PC-3 (cell line): Measurements from ENCODE around the gene MINDY4B. TPM values are rescaled to one million over a fixed set of nuclear protein-coding genes. Genes with fewer than 3 reads are reported as not detected.

ENCODE experiments used
- ATAC-seq: fragments of 200-7000 bp; cut with Tn5 transposase; 2 replicates; pipeline ENCODE4 v1.9.1; 2020; ENCODE audit warnings: mild to moderate bottlenecking, moderate library complexity
- BruUV-seq: library from RNA; stranded (reverse); fragments of 400-500 nt; replicated peaks from 2 replicates; lab custom pipeline; 2021; lab: Mats Ljungman, UMichigan
- CTCF ChIA-PET: fragments of 300-600 bp; sonication (Branson Sonifier 250); formaldehyde crosslinking; loops from one replicate; lab custom pipeline; 2022; ENCODE audit warnings: antibody characterized with exemption; lab: Charles Lee
- POLR2A ChIA-PET: fragments of 300-600 bp; sonication (Branson Sonifier 250); formaldehyde crosslinking; loops from one replicate; lab custom pipeline; 2022; ENCODE audit warnings: antibody characterized with exemption; ENCODE audit not compliant: unreplicated experiment; lab: Charles Lee
- DNase-seq: peaks from one replicate; pipeline ENCODE4 v3.0.0-alpha.2; 2015
- H2AFZ ChIP-seq: fragments of 300-600 bp; sonication (generic); 2 replicates; pipeline ENCODE4 v1.6.0; 2016; ENCODE audit warnings: antibody characterized with exemption, low read length
- H3F3A ChIP-seq: fragments of 300-600 bp; sonication (generic); one replicate; pipeline ENCODE4 v1.6.0; 2017; ENCODE audit warnings: antibody characterized with exemption, low read length, control low read depth, mild to moderate bottlenecking; ENCODE audit not compliant: unreplicated experiment
- H3K27ac ChIP-seq: fragments of 300-600 bp; sonication (generic); 2 replicates; pipeline ENCODE4 v1.5.1; 2016; ENCODE audit warnings: mild to moderate bottlenecking, low read length
- H3K27me3 ChIP-seq: fragments of 300-600 bp; sonication (generic); 2 replicates; pipeline ENCODE4 v1.6.1; 2016; ENCODE audit warnings: low read length, mixed read lengths
- H3K36me3 ChIP-seq: fragments of 300-600 bp; sonication (generic); 2 replicates; pipeline ENCODE4 v1.6.1; 2016; ENCODE audit warnings: low read depth, mixed run types, low read length, mixed read lengths
- H3K4me1 ChIP-seq: fragments of 300-600 bp; sonication (generic); 2 replicates; pipeline ENCODE4 v1.5.1; 2016; ENCODE audit warnings: low read length; ENCODE audit not compliant: insufficient read depth
- H3K4me2 ChIP-seq: fragments of 300-600 bp; sonication (generic); 2 replicates; pipeline ENCODE4 v1.6.0; 2016; ENCODE audit warnings: low read length
- H3K4me3 ChIP-seq: fragments of 300-600 bp; sonication (generic); 2 replicates; pipeline ENCODE4 v1.5.1; 2016; ENCODE audit warnings: mild to moderate bottlenecking, low read length, mixed read lengths
- H3K79me2 ChIP-seq: fragments of 300-600 bp; sonication (generic); 2 replicates; pipeline ENCODE4 v1.6.1; 2017; ENCODE audit warnings: low read length, mixed read lengths
- H3K9ac ChIP-seq: fragments of 300-600 bp; sonication (generic); 2 replicates; pipeline ENCODE4 v1.6.0; 2016; ENCODE audit warnings: mild to moderate bottlenecking, low read length
- H3K9me2 ChIP-seq: fragments of 300-600 bp; sonication (generic); replicated peaks from 2 replicates; pipeline ENCODE4 v1.6.1; 2016; ENCODE audit warnings: mixed run types, low read length, mixed read lengths
- H3K9me3 ChIP-seq: fragments of 300-600 bp; sonication (generic); 2 replicates; pipeline ENCODE4 v1.6.1; 2016; ENCODE audit warnings: low read length, mixed read lengths
- H4K20me1 ChIP-seq: fragments of 300-600 bp; sonication (generic); 2 replicates; pipeline ENCODE4 v1.6.1; 2016; ENCODE audit warnings: low read length, mixed read lengths
- CTCF ChIP-seq: fragments of 300-600 bp; sonication (generic); conservative IDR thresholded peaks from 2 replicates; pipeline ENCODE4 v1.5.1; 2017; ENCODE audit warnings: antibody characterized with exemption, low read depth, mild to moderate bottlenecking, low read length
- EZH2 ChIP-seq: fragments of 300-600 bp; sonication (generic); IDR thresholded peaks from one replicate; pipeline ENCODE4 v1.6.1; 2017; ENCODE audit warnings: antibody characterized with exemption, mild to moderate bottlenecking, low read length; ENCODE audit not compliant: unreplicated experiment
- EZH2phosphoT487 ChIP-seq: fragments of 300-600 bp; sonication (generic); IDR thresholded peaks from 2 replicates; pipeline ENCODE4 v1.6.1; 2018; ENCODE audit warnings: mild to moderate bottlenecking, antibody characterized with exemption, low read length, borderline replicate concordance
- intact Hi-C: fragments of 100-400 bp; cut with micrococcal nuclease; formaldehyde crosslinking; loops from 2 replicates; pipeline ENCODE4 v1.9.0; 2023
- total RNA-seq: library from RNA; depleted of rRNA; stranded (reverse); fragments of >200 nt; gene quantifications from 2 replicates; pipeline ENCODE4 v1.2.3, GENCODE V29; 2014

The MINDY4B gene
- total RNA-seq, 1 experiment from 2014 or later = not detected

GRCh38 chr3:150901793-150902192, 3.4 kb downstream of the MINDY4B start:
- no peak overlapping the region for H2AFZ ChIP-seq
- H3K4me2 ChIP-seq = no peak overlapping the region
- no TSS peak for BruUV-seq
- H3K27me3 ChIP-seq = peaks cover 95% of the 10 kb centered on the region
- no peak overlapping the region for H3K27ac ChIP-seq
- ATAC-seq (no peak), DNase-seq (no peak)
- H3K9ac ChIP-seq = no peak overlapping the region
- H3K4me1 ChIP-seq = no peaks in the 10 kb centered on the region
- no peaks in the 10 kb centered on the region for H3K9me3 ChIP-seq
- CTCF ChIA-PET = no interaction called here
- POLR2A ChIA-PET = no interaction called here
- no peaks in the 10 kb centered on the region for H3K36me3 ChIP-seq
- H3K79me2 ChIP-seq = no peaks in the 10 kb centered on the region
- no peak overlapping the region for H3K4me3 ChIP-seq
- TF ChIP-seq EZH2phosphoT487 (no peak), EZH2 (no peak), CTCF (no peak)
- intact Hi-C loops = no loop called here
- H3F3A ChIP-seq = no peaks in the 10 kb centered on the region
- H3K9me2 ChIP-seq = no peaks in the 10 kb centered on the region
- H4K20me1 ChIP-seq = no peaks in the 10 kb centered on the region

- Histone ChIP-seq H3K9me3 (no peaks in the 10 kb centered on the region), H3K4me1 (no peaks in the 10 kb centered on the region), H3K27ac (no peak overlapping the region), H3K4me3 (no peak overlapping the region), H3K79me2 (no peaks in the 10 kb centered on the region), H3K4me2 (no peak overlapping the region), H4K20me1 (no peaks in the 10 kb centered on the region), H3K36me3 (no peaks in the 10 kb centered on the region), H3K9me2 (no peaks in the 10 kb centered on the region), H3K9ac (no peak overlapping the region), H3F3A (no peaks in the 10 kb centered on the region), H3K27me3 (peaks cover 96% of the 10 kb centered on the region), H2AFZ (no peak overlapping the region)
- intact Hi-C loops = no loop called here
- BruUV-seq = no TSS peak
- ChIA-PET POLR2A (no interaction called here), CTCF (no interaction called here)
- no peak for ATAC-seq
- TF ChIP-seq CTCF (no peak), EZH2 (no peak), EZH2phosphoT487 (no peak)
- DNase-seq = no peak
Observed at GRCh38 chr3:150899141-150899540, 6.1 kb downstream of the MINDY4B start.

GRCh38 chr3:150898046-150898754, 7.0 kb downstream of the MINDY4B start:
- H4K20me1 ChIP-seq = no peaks in the 10 kb centered on the region
- no peaks in the 10 kb centered on the region for H3K79me2 ChIP-seq
- no peaks in the 10 kb centered on the region for H3F3A ChIP-seq
- no peaks in the 10 kb centered on the region for H3K36me3 ChIP-seq
- H2AFZ ChIP-seq = no peak overlapping the region
- no peak overlapping the region for H3K27ac ChIP-seq
- H3K4me1 ChIP-seq = no peaks in the 10 kb centered on the region
- intact Hi-C loops = no loop called here
- ChIA-PET POLR2A (no interaction called here), CTCF (no interaction called here)
- BruUV-seq = no TSS peak
- ATAC-seq (no peak), DNase-seq (no peak)
- no peak for TF ChIP-seq CTCF
- no peak for TF ChIP-seq EZH2
- TF ChIP-seq EZH2phosphoT487 = no peak
- no peak overlapping the region for H3K4me2 ChIP-seq
- no peak overlapping the region for H3K4me3 ChIP-seq
- H3K27me3 ChIP-seq = peaks cover 89% of the 10 kb centered on the region
- H3K9me3 ChIP-seq = no peaks in the 10 kb centered on the region
- H3K9ac ChIP-seq = no peak overlapping the region
- H3K9me2 ChIP-seq = no peaks in the 10 kb centered on the region
